Karpas-422 (cell line): ENCODE results near the gene ACKR2. TPM values are rescaled to one million over a fixed set of nuclear protein-coding genes. Genes with fewer than 3 reads are reported as not detected.

Experiments used
- DNase-seq: peaks from one replicate; pipeline ENCODE4 v3.0.0-alpha.2; 2015
- H2AFZ ChIP-seq: fragments of 200-600 bp; sonication (generic); 2 replicates; pipeline ENCODE4 v1.6.1; 2014; ENCODE audit warnings: antibody characterized with exemption, low read length, mixed read lengths
- H3K27ac ChIP-seq: fragments of 200-600 bp; sonication (generic); 2 replicates; pipeline ENCODE4 v1.5.1; 2014; ENCODE audit warnings: mild to moderate bottlenecking, low read length, moderate library complexity
- H3K27me3 ChIP-seq: fragments of 200-600 bp; sonication (generic); 2 replicates; pipeline ENCODE4 v1.6.1; 2014; ENCODE audit warnings: low read length, mixed read lengths
- H3K36me3 ChIP-seq: fragments of 200-600 bp; sonication (generic); 2 replicates; pipeline ENCODE4 v1.6.1; 2014; ENCODE audit warnings: low read length, mixed read lengths; ENCODE audit not compliant: insufficient read depth
- H3K4me1 ChIP-seq: fragments of 200-600 bp; sonication (generic); 2 replicates; pipeline ENCODE4 v1.6.1; 2014; ENCODE audit warnings: mild to moderate bottlenecking, low read length, mixed read lengths
- H3K4me2 ChIP-seq: fragments of 200-600 bp; sonication (generic); 2 replicates; pipeline ENCODE4 v1.6.1; 2014; ENCODE audit warnings: low read length, low read depth, mild to moderate bottlenecking; ENCODE audit not compliant: poor library complexity, severe bottlenecking
- H3K4me3 ChIP-seq: fragments of 200-600 bp; sonication (generic); 2 replicates; pipeline ENCODE4 v1.5.1; 2014; ENCODE audit warnings: mild to moderate bottlenecking, antibody characterized with exemption, low read length, mixed read lengths
- H3K79me2 ChIP-seq: fragments of 200-600 bp; sonication (generic); 2 replicates; pipeline ENCODE4 v1.6.1; 2014; ENCODE audit warnings: mild to moderate bottlenecking, low read length, mixed read lengths
- H3K9ac ChIP-seq: fragments of 200-600 bp; sonication (generic); 2 replicates; pipeline ENCODE4 v1.6.0; 2014; ENCODE audit warnings: low read length
- H3K9me2 ChIP-seq: fragments of 200-600 bp; sonication (generic), shearing (Covaris generic); replicated peaks from 2 replicates; pipeline ENCODE4 v1.6.0; 2014; ENCODE audit warnings: mild to moderate bottlenecking, low read length, moderate library complexity; ENCODE audit not compliant: insufficient read depth
- H3K9me3 ChIP-seq: fragments of 300-700, 200-600 bp; sonication (generic); 2 replicates; pipeline ENCODE4 v1.6.1; 2014; ENCODE audit warnings: low read length, mixed read lengths
- H4K20me1 ChIP-seq: fragments of 200-600 bp; sonication (generic); 2 replicates; pipeline ENCODE4 v1.6.1; 2014; ENCODE audit warnings: mild to moderate bottlenecking, antibody characterized with exemption, low read length, low read depth; ENCODE audit not compliant: insufficient read depth
- total RNA-seq: library from RNA; depleted of rRNA; stranded (reverse); fragments of >200 nt; shearing (Covaris generic); gene quantifications from 2 replicates; pipeline ENCODE4 v1.2.3, GENCODE V29; 2014; ENCODE audit warnings: low replicate concordance

The ACKR2 gene
- total RNA-seq, 1 experiment from 2014 or later = 1.9 TPM

DNA sequence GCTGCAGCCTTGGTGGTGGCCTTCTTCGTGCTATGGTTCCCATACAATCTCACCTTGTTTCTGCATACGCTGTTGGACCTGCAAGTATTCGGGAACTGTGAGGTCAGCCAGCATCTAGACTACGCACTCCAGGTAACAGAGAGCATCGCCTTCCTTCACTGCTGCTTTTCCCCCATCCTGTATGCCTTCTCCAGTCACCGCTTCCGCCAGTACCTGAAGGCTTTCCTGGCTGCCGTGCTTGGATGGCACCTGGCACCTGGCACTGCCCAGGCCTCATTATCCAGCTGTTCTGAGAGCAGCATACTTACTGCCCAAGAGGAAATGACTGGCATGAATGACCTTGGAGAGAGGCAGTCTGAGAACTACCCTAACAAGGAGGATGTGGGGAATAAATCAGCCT is 56.0 kb downstream of the ACKR2 start:
- no peaks in the 10 kb centered on the region for H3K4me1 ChIP-seq
- H3K4me2 ChIP-seq = no peak overlapping the region
- no peak for DNase-seq

DNA sequence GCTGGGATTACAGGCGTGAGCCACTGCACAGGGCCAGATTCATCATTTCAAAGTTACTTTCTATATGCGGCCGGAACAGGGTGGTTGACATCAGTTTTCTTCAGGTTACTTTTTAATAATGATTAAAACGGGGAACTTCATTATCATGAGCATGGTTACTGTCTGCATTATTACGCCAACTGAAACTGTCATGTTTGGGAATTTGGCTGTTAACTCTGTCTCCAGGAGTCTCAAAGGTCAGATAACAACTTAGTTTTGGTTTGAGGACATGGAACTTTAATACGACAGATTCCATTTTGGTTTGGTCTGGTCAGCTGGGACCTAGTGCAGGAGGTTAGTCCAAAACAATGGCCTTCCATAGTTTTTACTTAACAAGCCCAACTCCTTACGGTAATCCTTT is 57.9 kb downstream of the ACKR2 start:
- H3K36me3 ChIP-seq = no peaks in the 10 kb centered on the region
- no peaks in the 10 kb centered on the region for H4K20me1 ChIP-seq
- no peak overlapping the region for H3K4me3 ChIP-seq
- no peak overlapping the region for H3K4me2 ChIP-seq
- H3K27me3 ChIP-seq = no peaks in the 10 kb centered on the region
- no peaks in the 10 kb centered on the region for H3K4me1 ChIP-seq
- H3K9me2 ChIP-seq = no peaks in the 10 kb centered on the region
- no peak overlapping the region for H3K9ac ChIP-seq
- no peak overlapping the region for H3K27ac ChIP-seq
- H2AFZ ChIP-seq = no peak overlapping the region
- no peaks in the 10 kb centered on the region for H3K79me2 ChIP-seq
- peak; percentile 35 for DNase-seq
- H3K9me3 ChIP-seq = no peaks in the 10 kb centered on the region

More for the DNA sequence above, 56.0 kb downstream of the ACKR2 start:
- Histone ChIP-seq H2AFZ (no peak overlapping the region), H4K20me1 (no peaks in the 10 kb centered on the region), H3K9me2 (no peaks in the 10 kb centered on the region), H3K27me3 (no peaks in the 10 kb centered on the region), H3K79me2 (no peaks in the 10 kb centered on the region), H3K9me3 (no peaks in the 10 kb centered on the region), H3K4me3 (no peak overlapping the region), H3K36me3 (no peaks in the 10 kb centered on the region), H3K9ac (no peak overlapping the region), H3K27ac (no peak overlapping the region)

DNA sequence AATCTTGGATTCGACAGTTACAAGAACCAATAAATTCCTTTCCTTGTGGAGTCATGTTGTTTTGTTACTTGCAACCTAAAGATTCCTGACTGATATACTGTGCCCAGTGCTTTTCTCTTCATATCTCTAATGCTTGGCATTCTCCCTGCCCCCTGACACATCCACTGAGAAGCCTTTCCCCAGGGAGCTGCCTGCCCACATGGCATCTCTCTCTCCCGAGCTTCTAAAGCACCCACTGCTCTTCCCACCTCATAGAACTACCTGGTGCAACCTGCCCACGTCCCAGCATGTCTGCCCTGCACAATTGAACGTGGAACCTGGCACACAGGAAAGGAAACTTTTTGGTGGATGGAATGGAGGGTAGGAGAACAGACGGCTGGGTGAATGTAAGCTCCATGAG is 59.6 kb downstream of the ACKR2 start:
- peak; percentile 12 for DNase-seq
- Histone ChIP-seq H3K27ac (no peak overlapping the region), H3K9me3 (no peaks in the 10 kb centered on the region), H3K4me3 (no peak overlapping the region), H3K79me2 (no peaks in the 10 kb centered on the region), H3K9me2 (no peaks in the 10 kb centered on the region), H4K20me1 (no peaks in the 10 kb centered on the region), H3K9ac (no peak overlapping the region), H3K27me3 (no peaks in the 10 kb centered on the region), H3K4me2 (no peak overlapping the region), H3K4me1 (no peaks in the 10 kb centered on the region), H2AFZ (no peak overlapping the region), H3K36me3 (no peaks in the 10 kb centered on the region)

DNA sequence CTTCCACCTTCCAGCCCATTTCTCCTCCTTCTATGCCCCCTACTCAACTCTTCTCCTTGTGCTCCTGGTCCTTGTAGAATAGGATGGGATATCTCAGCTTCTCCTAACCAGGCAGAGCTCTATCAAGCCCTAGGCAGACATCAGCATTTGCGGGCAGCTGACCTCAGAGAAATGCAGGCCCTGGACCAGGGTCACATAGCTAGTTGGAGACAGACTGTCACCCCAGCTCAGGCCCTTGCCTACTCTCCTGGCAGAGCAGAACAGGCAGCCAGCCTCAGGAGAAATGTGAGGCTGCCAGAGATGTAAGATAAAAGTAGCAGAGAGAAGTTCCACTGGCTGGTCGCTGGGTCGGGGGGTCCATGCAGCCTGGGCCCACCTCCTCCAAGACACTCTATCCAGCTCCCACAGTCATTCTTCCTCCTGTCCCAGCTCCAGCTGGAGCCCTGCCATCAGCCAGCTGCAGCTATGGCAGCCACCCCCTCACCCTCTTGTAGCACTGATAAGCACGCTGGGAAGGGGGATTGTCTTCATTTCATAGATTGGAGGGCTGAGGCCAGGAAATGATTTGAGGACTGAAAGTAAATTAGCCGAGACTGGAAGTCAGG is 62.4 kb downstream of the ACKR2 start:
- H3K36me3 ChIP-seq = no peaks in the 10 kb centered on the region
- H3K27me3 ChIP-seq = no peaks in the 10 kb centered on the region
- H3K4me2 ChIP-seq = no peak overlapping the region
- no peaks in the 10 kb centered on the region for H3K9me2 ChIP-seq
- H3K27ac ChIP-seq = no peak overlapping the region
- no peaks in the 10 kb centered on the region for H3K79me2 ChIP-seq
- H3K4me3 ChIP-seq = no peak overlapping the region
- H3K9me3 ChIP-seq = no peaks in the 10 kb centered on the region
- H4K20me1 ChIP-seq = no peaks in the 10 kb centered on the region
- DNase-seq = peak; percentile 20
- no peaks in the 10 kb centered on the region for H3K4me1 ChIP-seq
- no peak overlapping the region for H2AFZ ChIP-seq
- no peak overlapping the region for H3K9ac ChIP-seq

DNA sequence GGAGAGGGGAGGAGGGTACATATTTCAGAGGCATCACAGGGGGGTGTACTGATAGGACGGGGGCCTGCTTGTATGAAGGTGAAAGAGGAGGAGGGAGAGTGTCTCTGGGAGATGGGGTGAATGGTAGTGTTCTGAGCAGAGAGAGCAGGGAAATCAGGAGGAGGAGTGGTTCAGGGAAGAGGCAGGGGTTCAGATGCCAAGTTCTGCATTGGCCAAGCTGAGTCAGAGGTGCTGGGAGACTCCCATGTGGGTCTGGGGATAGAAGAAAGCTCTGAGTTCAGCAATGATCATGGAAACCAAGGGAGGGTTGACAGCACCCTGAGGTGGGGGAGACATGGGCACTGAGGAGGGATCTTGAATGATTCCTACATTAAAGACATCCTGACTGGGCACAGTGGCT is 63.5 kb downstream of the ACKR2 start:
- Histone ChIP-seq H3K4me1 (no peaks in the 10 kb centered on the region), H4K20me1 (no peaks in the 10 kb centered on the region), H3K9ac (no peak overlapping the region), H3K4me3 (no peak overlapping the region), H3K27me3 (no peaks in the 10 kb centered on the region), H3K9me2 (no peaks in the 10 kb centered on the region), H2AFZ (no peak overlapping the region), H3K36me3 (no peaks in the 10 kb centered on the region), H3K4me2 (no peak overlapping the region), H3K27ac (no peak overlapping the region), H3K9me3 (no peaks in the 10 kb centered on the region), H3K79me2 (no peaks in the 10 kb centered on the region)
- DNase-seq = no peak

DNA sequence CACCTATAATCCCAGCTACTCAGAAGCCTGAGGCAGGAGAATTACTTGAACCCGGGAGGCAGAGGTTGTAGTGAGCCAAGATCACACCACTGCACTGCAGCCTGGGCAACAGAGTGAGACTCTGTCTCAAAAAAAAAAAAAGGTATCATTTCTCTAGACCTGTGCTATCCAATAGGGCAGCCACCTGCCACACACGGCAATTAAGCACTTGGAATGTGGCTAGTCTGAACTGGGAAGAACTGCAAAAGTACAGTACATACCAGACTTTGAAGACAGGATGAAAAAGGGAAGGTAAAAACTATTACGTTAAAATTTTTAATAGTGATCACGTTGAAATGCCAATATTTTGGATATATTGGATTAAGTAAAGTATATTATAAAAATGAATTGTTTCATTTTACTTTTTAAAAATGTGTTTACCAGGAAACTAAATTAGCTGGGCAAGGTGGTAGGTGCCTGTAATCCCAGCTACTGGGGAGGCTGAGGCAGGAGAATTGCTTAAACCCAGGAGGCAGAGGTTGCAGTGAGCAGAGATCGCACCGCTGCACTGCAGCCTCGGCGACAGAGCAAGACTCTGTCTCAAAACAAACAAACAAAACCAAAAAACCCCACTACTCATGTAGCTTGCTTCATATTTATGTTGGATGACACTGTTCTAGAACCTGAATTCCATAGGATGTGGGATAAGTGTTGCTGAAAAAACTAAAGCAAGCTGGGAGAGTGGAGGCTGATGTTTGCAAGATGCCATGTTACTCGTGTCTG is 64.2 kb downstream of the ACKR2 start:
- H3K4me1 ChIP-seq = no peaks in the 10 kb centered on the region
- H3K27ac ChIP-seq = no peak overlapping the region
- no peaks in the 10 kb centered on the region for H3K9me2 ChIP-seq
- no peak overlapping the region for H3K9ac ChIP-seq
- no peaks in the 10 kb centered on the region for H3K36me3 ChIP-seq
- H3K4me2 ChIP-seq = no peak overlapping the region
- no peak overlapping the region for H3K4me3 ChIP-seq
- no peaks in the 10 kb centered on the region for H3K79me2 ChIP-seq
- no peaks in the 10 kb centered on the region for H3K27me3 ChIP-seq
- peak; percentile 9 for DNase-seq
- no peaks in the 10 kb centered on the region for H4K20me1 ChIP-seq
- no peak overlapping the region for H2AFZ ChIP-seq
- no peaks in the 10 kb centered on the region for H3K9me3 ChIP-seq

DNA sequence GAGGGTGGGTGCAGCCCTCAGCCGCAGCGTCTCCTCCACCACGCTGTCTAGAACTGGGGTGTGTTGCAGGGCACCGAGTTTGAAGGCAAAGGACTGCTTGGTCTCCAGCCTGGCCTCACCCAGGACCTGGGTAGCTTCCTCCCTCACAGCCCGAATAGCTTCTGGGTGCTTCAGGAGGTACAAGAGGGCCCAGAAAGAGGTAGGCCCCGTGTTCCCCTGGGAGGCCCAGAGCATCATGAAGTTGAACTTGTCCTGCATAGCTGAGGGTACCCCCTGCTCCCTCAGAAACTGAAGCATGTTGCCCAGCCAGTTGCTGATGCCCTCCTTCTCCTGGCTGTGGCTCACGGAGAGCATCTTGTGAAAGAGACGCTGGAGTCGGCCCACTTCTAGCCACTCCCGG is 65.5 kb downstream of the ACKR2 start:
- H3K27ac ChIP-seq = no peak overlapping the region
- H3K9me3 ChIP-seq = no peaks in the 10 kb centered on the region
- H3K4me3 ChIP-seq = no peak overlapping the region
- H3K4me1 ChIP-seq = no peaks in the 10 kb centered on the region
- no peak overlapping the region for H3K9ac ChIP-seq
- peak; percentile 28 for DNase-seq
- no peaks in the 10 kb centered on the region for H4K20me1 ChIP-seq
- no peaks in the 10 kb centered on the region for H3K36me3 ChIP-seq
- no peaks in the 10 kb centered on the region for H3K27me3 ChIP-seq
- no peak overlapping the region for H2AFZ ChIP-seq
- no peaks in the 10 kb centered on the region for H3K79me2 ChIP-seq
- no peaks in the 10 kb centered on the region for H3K9me2 ChIP-seq
- H3K4me2 ChIP-seq = no peak overlapping the region

DNA sequence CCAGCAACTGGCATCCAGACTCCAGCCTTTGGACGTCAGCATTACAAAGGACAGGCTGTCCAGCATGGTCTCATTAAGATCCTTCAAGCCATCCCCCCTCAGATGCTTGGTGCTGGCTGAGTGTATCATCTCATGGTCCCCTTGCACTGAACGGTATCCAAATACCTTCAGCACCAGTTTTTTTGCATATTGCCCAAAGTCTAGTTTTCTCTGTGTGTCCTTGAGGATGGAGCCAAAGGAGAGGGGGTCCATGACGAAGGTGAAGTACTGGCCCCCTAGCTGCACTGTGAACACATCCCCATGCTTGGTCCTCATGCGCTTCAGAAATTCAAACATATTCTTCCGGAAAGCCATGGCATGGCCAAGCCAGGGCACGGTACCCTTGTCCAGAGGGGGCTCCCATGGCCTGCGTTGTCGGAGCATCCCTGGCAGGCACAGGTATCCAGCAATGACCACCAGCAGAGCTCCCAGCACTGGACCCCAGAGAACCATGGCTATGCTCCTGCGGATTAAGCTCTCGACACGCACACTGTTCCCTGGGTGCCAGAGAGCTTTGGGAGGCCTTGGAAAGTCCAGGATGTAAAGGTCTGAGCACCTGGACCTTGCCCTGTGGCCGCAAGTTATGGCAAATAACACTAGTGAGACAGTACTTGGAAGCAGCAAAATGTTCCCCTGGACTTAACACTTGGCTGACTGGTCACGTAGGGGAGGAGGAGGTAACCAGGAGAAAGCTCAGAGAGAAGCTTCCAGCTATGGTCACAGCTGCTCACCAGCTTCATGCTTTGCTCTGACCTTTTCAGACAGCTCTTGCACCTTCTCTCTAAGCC is 66.3 kb downstream of the ACKR2 start, which contains the start of gene CYP8B1:
CYP8B1 (minus strand) TSS at position 555 of the 827 bp plus-strand sequence; CDS start at position 492, 63 bp downstream.
- DNase-seq = peak; percentile 29
- Histone ChIP-seq H3K9me3 (no peaks in the 10 kb centered on the region), H3K9me2 (no peaks in the 10 kb centered on the region), H3K36me3 (no peaks in the 10 kb centered on the region), H2AFZ (no peak within 1 kb of the TSS), H3K27me3 (no peaks in the 10 kb centered on the region), H3K4me1 (peaks cover 3% of the 10 kb centered on the region), H3K4me2 (no peak within 1 kb of the TSS), H4K20me1 (no peaks in the 10 kb centered on the region), H3K9ac (no peak within 1 kb of the TSS), H3K27ac (no peak within 1 kb of the TSS), H3K79me2 (no peaks in the 10 kb centered on the region), H3K4me3 (no peak within 1 kb of the TSS)
